Esophagus squamous epithelium (tissue), 4 donors: ENCODE data around the gene FBXO11.

Experiments used
- POLR2A ChIP-seq, 4 donors: fragments of 450-650 bp; IDR thresholded peaks; one replicate each; pipeline ENCODE4 v1.6.1; 2017; ENCODE audit warnings: antibody characterized with exemption in 4 of 4, mild to moderate bottlenecking in 4 of 4, moderate library complexity in 3 of 4
- TF ChIP-seq, protein P1 (sequence below), 6 experiments: fragments of 450-650 bp in 4 of 6; fragments of 200-600 bp in 2 of 6; sonication (generic) in 2 of 6; IDR thresholded peaks; one replicate each; pipeline ENCODE4 v1.5.1; 2016 to 2019; ENCODE audit warnings: antibody characterized with exemption in 6 of 6, mild to moderate bottlenecking in 4 of 6, moderate library complexity in 4 of 6

GRCh38 chr2:47908682-47909081 is 2.4 kb upstream of the FBXO11 start:
- TF ChIP-seq POLR2A (IDR thresholded peaks at IDR 0.05), result no peak
- TF ChIP-seq, protein P1, sequence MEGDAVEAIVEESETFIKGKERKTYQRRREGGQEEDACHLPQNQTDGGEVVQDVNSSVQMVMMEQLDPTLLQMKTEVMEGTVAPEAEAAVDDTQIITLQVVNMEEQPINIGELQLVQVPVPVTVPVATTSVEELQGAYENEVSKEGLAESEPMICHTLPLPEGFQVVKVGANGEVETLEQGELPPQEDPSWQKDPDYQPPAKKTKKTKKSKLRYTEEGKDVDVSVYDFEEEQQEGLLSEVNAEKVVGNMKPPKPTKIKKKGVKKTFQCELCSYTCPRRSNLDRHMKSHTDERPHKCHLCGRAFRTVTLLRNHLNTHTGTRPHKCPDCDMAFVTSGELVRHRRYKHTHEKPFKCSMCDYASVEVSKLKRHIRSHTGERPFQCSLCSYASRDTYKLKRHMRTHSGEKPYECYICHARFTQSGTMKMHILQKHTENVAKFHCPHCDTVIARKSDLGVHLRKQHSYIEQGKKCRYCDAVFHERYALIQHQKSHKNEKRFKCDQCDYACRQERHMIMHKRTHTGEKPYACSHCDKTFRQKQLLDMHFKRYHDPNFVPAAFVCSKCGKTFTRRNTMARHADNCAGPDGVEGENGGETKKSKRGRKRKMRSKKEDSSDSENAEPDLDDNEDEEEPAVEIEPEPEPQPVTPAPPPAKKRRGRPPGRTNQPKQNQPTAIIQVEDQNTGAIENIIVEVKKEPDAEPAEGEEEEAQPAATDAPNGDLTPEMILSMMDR (IDR thresholded peaks at IDR 0.05), result no peak
